ENCODE results near the gene INF2. TPM values are rescaled to one million over a fixed set of nuclear protein-coding genes. Genes with fewer than 3 reads are reported as not detected.

Gene INF2
- total and polyA plus RNA-seq, 9 of the 15 experiments (the other 6 are each of a cell fraction or from before 2014, with no cell fraction given) = 0.56 to 31.3 (median 7.8) TPM

DNA sequence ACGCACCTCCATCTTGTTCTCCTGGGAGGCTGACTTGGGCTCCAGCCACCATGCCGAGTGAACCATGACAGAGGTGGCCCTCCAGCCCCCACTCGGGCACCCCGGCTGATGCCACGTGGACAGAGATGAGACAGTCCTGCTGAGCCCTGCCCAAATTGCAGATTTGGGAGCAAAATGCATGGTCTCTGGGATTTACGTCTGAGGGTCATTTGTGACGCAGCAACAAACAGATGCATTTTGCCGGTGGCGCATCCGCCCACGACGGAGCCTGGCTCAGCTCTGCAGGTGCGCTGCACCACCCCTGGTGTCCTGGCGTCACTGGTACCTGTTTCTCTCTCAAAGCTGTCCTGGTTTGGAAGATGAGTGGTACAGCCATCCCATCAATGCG is 31.1 kb upstream of the INF2 start:
- H4K20me1 ChIP-seq (replicated peaks; ENCODE audit: control insufficient read depth, insufficient read depth, low read length) = no peaks in the 10 kb centered on the region
- CTCF ChIA-PET (ENCODE audit: low intra/inter-chr PET ratio) = no interaction called here
- DNase-seq (ENCODE audit: extremely low read depth in 1 of 4, low spot score in 3 of 4) (no peak), ATAC-seq (no peak), FAIRE-seq (no peak)
- no TSS peak for BruUV-seq (replicated peaks)
- in situ Hi-C loops (cut with MboI) (loop anchor here (5.0 kb wide), 1 partner anchor 54 kb away; no protein-coding TSS in a partner anchor), intact Hi-C loops (cut with micrococcal nuclease) (no loop called here)
- H3K36me3 ChIP-seq (ENCODE audit: control insufficient read depth, insufficient read depth, low read length) = no peaks in the 10 kb centered on the region
- POLR2A ChIA-PET = interaction anchor here (0.7 kb wide), 1 partner anchor 94 kb away, joined by 3 read pairs; the partner anchor contains the start of gene SIVA1
- no peaks in the 10 kb centered on the region for H3K9me3 ChIP-seq (replicated peaks; ENCODE audit: control insufficient read depth, insufficient read depth, low read depth, low read length)
- no peak overlapping the region for H3K4me2 ChIP-seq (ENCODE audit: insufficient read depth, low read length)
- 30% methylated on average over 14 of the region's 15 CpGs for WGBS (ENCODE audit: insufficient coverage, low coverage, missing lambda C conversion rate)
- no peak overlapping the region for H3K4me3 ChIP-seq
- peaks cover 3 to 45% of the 10 kb centered on the region in 2 experiments; a peak in 4 of 5 replicates for H3K27me3 ChIP-seq (ENCODE audit: control insufficient read depth in 2 of 2, insufficient read depth in 2 of 2, low read length in 2 of 2)
- no peak overlapping the region for H3K27ac ChIP-seq (ENCODE audit: extremely low read depth, low read depth, low read length)
- no peaks in the 10 kb centered on the region for H3K79me2 ChIP-seq (ENCODE audit: control insufficient read depth, insufficient read depth, low read length)
- no peak overlapping the region for H3K9ac ChIP-seq (ENCODE audit: insufficient read depth in 1 of 2, low read depth in 2 of 2, low read length in 2 of 2)
- peaks cover 0 to 13% of the 10 kb centered on the region in 2 experiments; a peak in 2 of 5 replicates for H3K4me1 ChIP-seq (replicated peaks in 1 of 2; ENCODE audit: control insufficient read depth in 2 of 2, insufficient read depth in 2 of 2, low read length in 2 of 2)
- no peaks in the 10 kb centered on the region for H3K9me1 ChIP-seq (ENCODE audit: control insufficient read depth, insufficient read depth, low read length)
- no peak overlapping the region for H2AFZ ChIP-seq (ENCODE audit: low read depth, low read length)
- TF ChIP-seq SIN3A (IDR thresholded peaks at IDR 0.05; ENCODE audit: borderline replicate concordance in 2 of 2, control insufficient read depth in 1 of 2, low read depth in 2 of 2, low read length in 2 of 2) (no peak), ZBTB34 (CRISPR knock-in tag; IDR thresholded peaks at IDR 0.05) (no peak), MGA (IDR thresholded peaks at IDR 0.05) (no peak)
- TF ChIP-seq, protein P1, sequence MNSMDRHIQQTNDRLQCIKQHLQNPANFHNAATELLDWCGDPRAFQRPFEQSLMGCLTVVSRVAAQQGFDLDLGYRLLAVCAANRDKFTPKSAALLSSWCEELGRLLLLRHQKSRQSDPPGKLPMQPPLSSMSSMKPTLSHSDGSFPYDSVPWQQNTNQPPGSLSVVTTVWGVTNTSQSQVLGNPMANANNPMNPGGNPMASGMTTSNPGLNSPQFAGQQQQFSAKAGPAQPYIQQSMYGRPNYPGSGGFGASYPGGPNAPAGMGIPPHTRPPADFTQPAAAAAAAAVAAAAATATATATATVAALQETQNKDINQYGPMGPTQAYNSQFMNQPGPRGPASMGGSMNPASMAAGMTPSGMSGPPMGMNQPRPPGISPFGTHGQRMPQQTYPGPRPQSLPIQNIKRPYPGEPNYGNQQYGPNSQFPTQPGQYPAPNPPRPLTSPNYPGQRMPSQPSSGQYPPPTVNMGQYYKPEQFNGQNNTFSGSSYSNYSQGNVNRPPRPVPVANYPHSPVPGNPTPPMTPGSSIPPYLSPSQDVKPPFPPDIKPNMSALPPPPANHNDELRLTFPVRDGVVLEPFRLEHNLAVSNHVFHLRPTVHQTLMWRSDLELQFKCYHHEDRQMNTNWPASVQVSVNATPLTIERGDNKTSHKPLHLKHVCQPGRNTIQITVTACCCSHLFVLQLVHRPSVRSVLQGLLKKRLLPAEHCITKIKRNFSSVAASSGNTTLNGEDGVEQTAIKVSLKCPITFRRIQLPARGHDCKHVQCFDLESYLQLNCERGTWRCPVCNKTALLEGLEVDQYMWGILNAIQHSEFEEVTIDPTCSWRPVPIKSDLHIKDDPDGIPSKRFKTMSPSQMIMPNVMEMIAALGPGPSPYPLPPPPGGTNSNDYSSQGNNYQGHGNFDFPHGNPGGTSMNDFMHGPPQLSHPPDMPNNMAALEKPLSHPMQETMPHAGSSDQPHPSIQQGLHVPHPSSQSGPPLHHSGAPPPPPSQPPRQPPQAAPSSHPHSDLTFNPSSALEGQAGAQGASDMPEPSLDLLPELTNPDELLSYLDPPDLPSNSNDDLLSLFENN (IDR thresholded peaks at IDR 0.05; ENCODE audit: low read depth in 2 of 2, low read length in 2 of 2) = no peak

All from K562 (cell line).